Stomach (tissue), 4 donors: ENCODE measurements around the gene HIPK1.

Experiments used
- EP300 ChIP-seq: sonication (generic); formaldehyde crosslinking; IDR thresholded peaks from one replicate; pipeline ENCODE4 v1.6.1; 2017; ENCODE audit warnings: antibody characterized with exemption
- POLR2A ChIP-seq, 4 donors: fragments of 450-650 bp; IDR thresholded peaks; one replicate each; pipeline ENCODE4 v1.6.1; 2016; ENCODE audit warnings: antibody characterized with exemption in 4 of 4, control low read depth in 2 of 4, mild to moderate bottlenecking in 1 of 4, moderate library complexity in 1 of 4
- TF ChIP-seq, protein P1 (sequence below), 7 experiments: fragments of 450-650 bp in 4 of 7; fragments of 200-600 bp in 3 of 7; sonication (generic) in 3 of 7; IDR thresholded peaks; one replicate each; pipeline ENCODE4 v1.5.1; 2016 to 2019; ENCODE audit warnings: antibody characterized with exemption in 7 of 7, control low read depth in 2 of 7, mild to moderate bottlenecking in 1 of 7

DNA sequence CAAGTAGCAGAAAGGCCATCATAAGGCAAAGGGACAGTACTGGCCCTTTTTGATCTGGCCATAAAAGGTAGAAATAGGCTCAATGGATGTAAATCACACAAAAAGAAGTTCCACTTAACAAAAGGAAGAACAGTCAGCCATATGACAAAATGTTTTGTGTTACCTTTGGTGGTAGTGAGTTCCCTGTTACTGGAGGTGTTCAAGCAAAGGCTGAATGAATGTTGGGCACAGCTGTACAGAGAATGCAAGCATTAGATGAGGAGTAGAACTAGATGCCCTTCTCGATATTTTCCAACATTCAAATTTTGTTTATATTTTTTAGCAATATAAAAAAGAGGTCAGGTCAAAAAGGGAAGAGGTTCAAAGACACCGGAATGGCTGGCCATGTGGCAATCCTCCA, 70.1 kb downstream of the HIPK1 start:
- TF ChIP-seq, protein P1, sequence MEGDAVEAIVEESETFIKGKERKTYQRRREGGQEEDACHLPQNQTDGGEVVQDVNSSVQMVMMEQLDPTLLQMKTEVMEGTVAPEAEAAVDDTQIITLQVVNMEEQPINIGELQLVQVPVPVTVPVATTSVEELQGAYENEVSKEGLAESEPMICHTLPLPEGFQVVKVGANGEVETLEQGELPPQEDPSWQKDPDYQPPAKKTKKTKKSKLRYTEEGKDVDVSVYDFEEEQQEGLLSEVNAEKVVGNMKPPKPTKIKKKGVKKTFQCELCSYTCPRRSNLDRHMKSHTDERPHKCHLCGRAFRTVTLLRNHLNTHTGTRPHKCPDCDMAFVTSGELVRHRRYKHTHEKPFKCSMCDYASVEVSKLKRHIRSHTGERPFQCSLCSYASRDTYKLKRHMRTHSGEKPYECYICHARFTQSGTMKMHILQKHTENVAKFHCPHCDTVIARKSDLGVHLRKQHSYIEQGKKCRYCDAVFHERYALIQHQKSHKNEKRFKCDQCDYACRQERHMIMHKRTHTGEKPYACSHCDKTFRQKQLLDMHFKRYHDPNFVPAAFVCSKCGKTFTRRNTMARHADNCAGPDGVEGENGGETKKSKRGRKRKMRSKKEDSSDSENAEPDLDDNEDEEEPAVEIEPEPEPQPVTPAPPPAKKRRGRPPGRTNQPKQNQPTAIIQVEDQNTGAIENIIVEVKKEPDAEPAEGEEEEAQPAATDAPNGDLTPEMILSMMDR (IDR thresholded peaks at IDR 0.05): no peak
- no peak for TF ChIP-seq POLR2A (IDR thresholded peaks at IDR 0.05)
- no peak for TF ChIP-seq EP300
